NCI-H2107 (cell line): ENCODE measurements around the gene MRPL57.
"Not testable (repeated sequence)": the region's sequence is repeated elsewhere in the genome, so short reads cannot be mapped to it uniquely, and the experiment has no call there.

Source experiments
- DNase-seq: peaks from one replicate; lab custom pipeline; 2025; lab: John Stamatoyannopoulos, UW

The MRPL57 gene

DNA sequence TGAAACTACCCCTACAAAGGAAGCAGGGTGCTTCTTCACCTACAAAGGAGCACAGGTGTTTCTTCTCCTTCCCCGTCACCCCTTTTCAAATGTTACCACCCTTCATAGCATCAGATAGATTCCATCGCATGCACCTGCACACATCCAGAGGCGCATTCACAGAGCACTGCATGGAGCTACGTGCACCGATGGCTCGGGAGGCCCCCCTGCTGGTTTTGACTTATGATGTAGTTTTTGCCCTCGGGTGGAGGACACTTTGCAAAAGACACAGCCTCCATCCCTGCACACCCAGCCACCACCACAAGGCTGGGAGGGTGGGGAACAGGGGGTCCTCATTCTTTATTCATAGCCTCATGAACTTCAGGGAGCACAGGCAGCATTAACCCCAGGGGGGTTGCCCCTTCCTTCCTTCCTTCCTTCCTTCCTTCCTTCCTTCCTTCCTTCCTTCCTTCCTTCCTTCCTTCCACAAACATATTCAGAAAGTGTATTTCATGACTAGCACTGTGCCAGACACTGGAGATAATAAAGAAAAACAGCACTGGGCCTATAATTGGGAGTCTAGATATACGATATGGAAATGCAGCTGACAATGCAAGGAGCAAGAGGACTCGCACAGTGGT lies 21.3 kb downstream of the MRPL57 start:
- not testable (repeated sequence) for DNase-seq

DNA sequence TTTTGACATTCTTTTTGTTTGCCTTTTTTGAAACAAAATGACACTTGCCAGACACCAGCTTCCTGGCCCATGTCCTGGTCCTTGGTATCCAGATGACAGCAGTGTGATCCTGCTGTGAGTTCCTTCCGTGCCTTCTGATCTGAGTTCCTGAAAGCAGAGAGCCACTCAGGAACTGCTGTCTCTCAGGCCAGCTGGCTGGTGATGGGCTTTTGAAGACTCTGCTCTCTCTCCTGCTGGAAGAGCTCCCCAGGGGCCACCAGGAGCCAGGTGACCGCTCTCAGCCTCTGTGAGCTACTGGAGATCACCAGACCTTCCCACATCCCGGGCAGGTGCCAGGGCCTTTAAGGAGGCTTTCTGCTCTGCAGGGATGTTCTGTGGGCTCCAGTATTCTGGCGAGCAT lies 21.9 kb downstream of the MRPL57 start:
- peak; percentile 22 for DNase-seq

DNA sequence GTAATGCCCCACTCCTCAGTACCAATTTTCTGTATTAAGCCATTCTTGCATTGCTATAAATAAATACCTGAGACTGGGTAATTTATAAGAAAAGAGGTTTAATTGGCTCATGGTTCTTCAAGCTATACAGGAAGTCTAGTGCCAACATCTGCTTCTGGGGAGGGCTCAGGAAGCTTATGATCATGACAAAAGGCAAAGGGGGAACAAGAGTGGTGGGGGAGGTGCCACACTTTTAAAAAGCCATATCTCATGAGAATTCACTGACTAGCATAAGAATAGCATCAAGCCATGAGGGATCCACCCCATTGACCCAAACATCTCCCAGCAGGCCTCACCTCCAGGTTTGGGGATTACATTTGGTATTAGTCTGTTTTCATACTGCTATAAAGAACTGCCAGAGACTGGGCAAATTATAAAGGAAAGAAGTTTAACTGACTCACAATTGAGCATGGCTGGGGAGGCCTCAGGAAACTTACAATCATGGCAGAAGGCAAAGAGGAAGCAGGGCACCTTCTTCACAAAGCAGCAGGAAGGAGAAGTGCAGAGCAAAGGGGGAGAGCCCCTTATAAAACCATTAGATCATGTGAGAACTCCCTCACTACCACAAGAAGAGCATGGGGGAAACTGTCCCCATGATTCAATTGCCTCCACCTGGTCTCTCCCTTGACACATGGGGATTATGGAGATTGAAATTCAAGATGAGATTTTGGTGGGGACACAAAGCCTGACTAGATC lies 25.2 kb downstream of the MRPL57 start:
- DNase-seq, result not testable (repeated sequence)

DNA sequence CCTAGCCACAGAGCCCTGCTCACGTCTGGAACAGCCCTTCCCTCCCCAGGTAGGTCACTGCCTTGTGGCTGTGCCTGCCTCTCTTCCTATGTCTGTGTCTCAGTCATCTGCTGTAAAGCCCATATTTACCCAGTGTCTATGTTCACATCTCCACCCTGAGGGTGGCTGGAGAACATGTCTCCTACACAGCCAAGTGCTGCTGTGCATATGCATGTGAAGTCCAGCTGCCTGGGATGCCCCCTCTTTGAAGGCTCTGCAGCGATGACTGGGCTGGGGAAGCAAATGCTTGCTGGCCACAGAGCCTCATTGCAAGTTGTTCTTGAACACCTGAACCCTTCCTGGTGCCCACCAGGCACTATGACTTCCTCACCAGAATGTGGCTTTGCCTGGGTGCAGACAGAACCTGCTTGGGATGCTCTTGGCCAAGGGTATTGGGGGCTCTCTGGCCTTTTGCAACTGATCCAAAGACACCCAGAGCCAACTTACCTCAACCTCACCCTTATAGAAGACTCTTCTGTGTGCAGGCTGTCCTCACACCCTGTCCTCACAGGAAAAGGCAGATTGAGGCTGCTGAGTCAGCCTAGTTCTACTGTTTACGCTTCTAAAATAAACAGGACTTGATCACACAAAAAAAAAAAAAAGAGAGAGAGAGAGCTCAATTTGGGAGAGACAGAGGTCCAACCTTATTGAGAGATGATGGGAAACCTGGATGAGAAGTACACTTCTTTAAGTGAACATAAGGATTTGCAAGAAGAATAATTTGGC lies 26.5 kb downstream of the MRPL57 start:
- no peak for DNase-seq

DNA sequence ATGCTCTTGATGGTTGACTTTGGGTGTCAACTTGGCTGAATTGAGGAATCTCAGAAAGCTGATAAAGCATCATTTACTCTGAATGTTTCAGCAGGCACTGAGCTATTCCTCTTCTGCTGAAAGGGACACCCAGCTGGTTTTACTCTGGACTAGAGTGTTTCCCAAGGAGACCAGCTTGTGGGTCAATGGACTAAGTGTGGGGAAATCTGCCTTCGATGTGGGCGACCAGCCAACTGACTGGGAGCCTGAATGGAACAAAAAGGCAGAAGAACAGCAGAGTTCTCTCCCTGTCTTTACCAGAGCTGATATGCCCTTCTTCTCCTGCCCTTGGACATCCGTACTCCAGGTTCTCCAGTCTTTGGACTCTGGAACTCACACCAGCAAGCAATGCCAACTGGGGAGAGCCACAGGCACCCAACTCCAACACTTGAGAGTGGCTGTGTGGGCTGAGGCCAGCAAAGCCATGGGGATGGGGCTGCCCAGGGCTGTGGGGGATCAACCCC lies 32.2 kb downstream of the MRPL57 start:
- no peak for DNase-seq

DNA sequence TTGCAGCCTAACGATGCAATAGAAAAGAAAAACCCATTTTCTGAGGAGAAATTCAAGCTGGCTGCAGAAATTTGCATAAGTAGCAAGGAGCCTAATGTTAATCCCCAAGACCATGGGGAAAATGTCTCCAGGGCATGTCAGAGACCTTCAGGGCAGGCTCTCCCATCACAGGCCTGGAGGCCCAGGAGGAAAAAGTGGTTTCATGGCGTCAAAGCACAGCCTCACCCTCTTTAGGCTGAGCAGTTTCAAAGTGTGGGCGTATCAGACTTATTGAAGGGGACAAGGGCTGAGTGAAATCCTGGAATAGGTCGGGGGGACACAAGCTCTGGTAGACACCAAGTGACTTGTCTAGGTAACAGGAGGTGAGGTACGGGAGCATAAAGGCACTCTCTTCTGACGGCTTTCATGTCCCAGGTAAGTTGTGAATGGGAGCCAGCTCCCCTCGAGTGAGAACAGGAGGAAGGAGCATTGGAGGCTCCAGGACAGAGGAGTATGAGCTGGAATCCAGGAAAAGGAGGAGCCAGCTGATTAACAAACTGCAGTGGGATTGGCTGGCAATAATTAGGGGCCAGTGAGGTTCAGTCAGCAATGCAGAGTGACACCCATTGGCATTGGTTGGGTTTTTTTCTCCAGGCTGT lies 35.8 kb downstream of the MRPL57 start:
- DNase-seq, result no peak

DNA sequence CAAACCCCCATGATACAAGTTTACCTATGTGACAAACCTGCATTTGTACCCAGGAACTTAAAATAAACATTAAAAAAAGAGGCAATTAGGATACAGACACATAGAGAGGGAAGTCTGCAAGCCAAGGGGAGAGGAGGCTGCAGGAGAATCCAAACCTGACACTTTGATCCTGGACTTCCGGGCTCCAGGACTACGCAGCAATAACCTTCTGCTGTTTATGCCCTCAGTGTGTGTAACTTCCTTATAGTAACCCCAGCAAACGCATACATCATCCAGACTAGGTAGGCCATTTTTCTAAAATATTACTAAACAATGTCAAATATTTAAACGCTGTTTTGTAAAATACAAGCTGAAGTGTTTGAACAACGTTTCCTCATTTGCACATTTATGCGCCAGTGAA lies 39.0 kb downstream of the MRPL57 start:
- not testable (repeated sequence) for DNase-seq

DNA sequence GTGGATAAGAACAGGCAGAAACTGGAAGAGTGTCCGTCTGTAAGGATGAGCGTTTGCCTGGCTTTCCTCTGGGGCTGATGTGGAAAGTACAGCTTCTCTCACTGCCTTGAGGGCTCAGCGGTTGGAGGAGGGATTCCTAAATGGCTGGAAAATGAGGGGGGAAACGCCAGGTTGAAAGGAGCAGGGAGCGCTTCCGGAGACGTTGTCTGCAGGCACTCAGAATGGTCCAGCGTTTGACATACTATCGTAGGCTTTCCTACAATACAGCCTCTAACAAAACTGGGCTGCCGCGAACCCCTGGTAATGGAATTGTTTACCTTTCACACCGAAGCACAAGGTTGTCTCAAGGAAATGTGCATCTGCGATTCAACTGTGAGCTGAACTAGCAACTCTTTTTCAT lies 39.9 kb downstream of the MRPL57 start:
- DNase-seq, result no peak

DNA sequence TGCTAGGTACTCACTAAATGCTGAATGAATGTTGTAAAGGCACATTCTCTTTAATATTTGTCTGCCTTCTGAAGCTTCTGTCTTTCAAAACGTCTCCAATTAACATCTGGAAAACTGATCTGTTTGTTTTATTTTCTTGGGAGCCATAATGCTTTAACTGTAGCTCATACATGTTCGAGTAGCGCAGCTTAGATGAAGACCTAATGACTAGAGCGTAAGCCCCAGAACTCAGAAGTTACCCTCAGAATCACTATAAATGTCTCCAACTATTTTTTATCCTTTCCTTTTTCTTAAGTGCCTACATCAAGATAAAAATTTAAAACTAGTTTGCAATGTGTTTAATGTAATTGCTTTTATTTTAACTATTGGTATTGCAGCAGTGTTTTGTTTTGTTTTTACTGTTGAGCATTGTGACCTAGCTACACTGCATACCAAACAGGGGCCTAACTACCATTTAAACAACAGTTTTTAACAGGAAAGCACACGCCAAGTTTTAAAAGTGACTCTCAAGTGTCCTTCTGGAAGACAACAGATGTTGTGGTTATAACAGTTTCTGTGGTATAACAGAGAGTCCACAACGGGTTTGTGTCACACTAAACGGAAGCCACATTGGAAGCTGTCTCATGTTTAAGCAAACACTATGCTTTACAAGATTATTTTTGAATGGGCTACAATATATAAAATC lies 42.0 kb downstream of the MRPL57 start:
- no peak for DNase-seq

DNA sequence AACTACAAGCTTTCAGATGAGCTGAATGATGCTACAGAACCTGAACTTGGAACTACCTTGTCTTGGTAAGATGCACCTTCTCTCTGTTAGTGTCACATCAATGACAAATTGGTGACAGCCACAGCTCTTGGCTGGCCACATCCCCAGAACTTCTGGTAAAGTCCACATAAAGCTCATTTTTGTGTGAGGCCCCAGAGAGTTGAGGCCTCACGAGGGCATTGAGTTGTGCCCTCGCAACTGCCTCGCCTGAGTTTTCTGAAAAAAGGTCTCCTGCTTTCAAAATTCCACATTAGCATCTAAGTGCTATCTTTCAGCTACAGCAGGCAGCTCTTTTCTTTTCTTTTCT lies 42.6 kb downstream of the MRPL57 start:
- DNase-seq, result no peak

DNA sequence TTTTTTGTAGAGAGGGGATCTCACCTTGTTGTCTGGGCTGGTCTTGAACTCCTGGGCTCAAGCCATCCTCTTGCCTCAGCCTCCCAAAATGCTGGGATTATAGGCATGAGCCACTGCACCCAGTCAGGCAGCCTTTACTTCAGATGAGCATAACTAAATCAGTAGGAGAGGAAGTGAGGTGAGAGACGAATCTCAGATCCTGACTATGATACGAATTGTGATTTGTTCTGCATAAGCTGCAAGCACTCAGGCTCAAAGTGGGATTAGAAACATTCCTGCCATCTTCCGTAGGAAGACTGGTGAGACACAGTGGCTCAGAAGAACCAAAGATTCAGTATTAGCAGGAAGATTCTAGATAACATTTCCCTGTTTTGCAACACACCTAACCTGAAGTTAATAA lies 43.3 kb downstream of the MRPL57 start:
- not testable (repeated sequence) for DNase-seq

DNA sequence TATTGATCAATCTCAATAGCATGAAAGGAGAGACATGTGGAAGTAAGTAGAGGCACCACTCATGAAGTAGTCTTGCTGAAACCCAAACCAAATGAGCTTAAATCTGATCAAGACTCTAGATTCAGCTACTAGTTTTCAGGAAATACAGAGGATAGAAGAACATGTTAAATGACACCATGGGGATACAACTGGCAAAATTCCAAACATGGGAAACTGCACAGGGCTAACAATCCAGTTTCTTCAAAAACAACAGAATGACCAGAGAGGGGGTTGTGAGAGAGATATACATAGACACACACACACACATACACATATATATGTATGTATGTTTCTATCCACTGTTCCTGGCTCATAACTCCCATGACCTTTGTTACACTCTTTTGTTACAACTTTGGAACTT lies 44.8 kb downstream of the MRPL57 start:
- DNase-seq, result no peak

DNA sequence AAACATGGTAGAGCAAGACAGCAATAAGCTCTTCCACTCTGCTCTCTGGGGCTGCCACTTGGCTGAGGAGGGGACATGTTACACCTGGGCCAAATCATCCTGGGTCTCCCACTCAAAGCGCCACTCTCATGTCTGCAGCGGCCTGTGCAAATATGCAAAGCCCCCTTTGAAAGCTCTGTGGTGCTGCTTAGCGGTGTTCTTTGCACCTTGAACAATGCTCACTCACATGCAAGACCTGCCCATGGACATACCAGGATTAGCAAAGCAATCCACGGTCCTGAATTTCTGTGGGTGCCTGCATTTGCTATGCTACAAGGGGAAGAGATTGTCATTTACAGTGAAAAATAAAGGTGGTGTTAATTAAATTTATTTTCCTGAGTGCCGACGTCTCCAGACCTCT lies 48.6 kb downstream of the MRPL57 start:
- DNase-seq, result no peak

DNA sequence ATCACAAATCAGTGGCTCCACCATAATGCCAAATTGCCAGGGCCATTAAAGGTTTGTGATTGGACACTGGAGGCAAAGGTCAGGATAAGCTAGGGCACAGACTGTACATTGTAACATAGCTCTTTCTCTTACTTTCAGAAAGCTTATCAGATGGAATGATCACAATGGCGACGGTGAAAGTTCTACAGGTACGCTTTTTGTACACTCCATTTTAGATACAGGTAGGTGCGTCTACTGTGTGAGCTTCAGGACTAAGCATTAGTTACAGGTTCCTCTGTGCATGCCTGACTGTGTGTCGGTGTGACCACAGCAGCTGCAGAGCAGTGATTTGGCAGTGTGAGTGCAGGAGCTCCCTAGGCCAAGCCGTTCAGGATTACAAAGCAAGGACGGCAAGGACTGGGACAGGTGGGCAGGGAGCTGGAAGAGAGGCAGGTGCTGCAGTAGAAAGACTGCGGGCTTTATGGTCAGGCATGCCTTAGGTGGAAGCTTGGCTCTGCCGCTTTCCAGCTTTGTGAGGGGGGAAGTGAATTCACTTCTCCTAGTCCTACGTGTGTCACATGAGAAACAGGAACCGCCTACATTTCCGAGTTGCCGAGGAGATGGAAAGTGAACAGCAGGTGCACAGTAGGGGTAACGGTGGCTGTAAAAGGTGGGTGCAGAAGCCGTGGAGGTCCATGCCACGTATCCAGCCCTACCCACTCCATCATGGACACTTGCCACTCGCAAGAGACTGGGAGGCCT lies 49.6 kb downstream of the MRPL57 start:
- DNase-seq, result no peak

DNA sequence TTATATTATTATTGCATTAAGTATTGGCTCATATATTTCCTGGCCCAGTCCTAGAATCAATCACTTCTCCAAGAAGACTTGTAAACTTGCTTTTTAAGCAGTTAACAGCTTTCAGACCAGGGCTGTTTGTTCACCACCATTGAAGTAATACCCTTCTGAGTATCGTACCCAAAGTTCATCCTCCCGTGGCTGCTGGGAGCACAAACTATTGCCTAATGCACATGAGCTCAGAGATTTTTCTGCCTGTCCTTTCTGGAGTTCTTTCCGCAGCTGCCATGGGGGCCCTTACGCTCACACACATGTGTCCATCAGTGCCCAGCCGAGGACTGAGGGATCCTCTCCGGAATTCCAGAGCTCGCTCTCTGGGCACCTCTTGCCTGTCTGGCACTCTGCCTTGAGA lies 51.5 kb downstream of the MRPL57 start:
- DNase-seq, result no peak
